ENCODE results near the gene GLA. TPM values are rescaled to one million over a fixed set of nuclear protein-coding genes. Genes with fewer than 3 reads are reported as not detected.

The GLA gene
- total and polyA plus RNA-seq, 2 donors (not counting 1 experiment from before 2014, with no cell fraction given) = 22.1 to 42.7 TPM

DNA sequence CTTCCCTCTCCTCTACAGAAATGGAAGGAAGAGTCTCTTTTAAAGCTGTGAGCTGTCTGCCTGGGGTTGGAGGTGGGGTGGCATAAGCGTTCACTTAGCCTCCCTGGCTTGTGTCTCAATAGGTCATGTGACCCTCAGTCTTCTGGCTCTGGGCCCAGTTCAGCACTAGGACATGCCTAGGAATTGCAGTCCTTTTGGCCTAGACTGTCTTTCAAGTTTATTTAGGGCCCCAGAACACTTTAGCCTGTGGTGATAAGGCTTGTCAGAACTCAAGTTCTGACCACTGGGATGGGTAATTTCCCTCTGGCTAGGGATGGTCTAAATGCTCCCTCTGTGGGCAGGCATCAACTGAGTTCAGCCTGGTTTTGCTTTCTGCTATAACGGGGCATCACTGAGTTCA is 43.2 kb upstream of the GLA start:
- POLR2A ChIA-PET = no interaction called here

DNA sequence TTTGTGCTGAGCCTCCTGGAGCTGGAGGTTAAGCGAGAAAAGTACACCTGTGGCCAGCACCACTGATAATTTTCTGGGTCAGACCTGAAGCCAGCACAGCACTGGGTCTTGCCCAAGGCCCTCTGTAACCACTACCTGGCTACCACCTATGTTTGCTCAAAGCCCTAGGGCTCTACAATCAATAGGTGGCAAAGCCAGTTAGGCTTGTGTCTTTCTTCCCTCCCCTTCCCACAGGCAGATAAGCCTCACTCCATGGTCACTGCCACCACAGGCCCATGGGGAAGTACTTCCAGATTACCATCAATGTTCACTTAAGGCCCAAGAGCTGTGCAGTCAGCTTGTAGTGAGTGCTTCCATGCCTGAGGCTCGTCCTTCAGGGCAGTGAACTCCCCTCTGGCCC is 42.4 kb upstream of the GLA start:
- no peaks in the 10 kb centered on the region for H3K79me2 ChIP-seq (ENCODE audit: control insufficient read depth, insufficient read depth, low read length)
- H3K4me1 Mint-ChIP-seq = peaks cover 6% of the 10 kb centered on the region
- no peak overlapping the region for H3K27ac ChIP-seq (ENCODE audit: low read length in 2 of 2)
- H4K20me1 ChIP-seq (ENCODE audit: control insufficient read depth, insufficient read depth, low read length, poor library complexity, severe bottlenecking) = no peaks in the 10 kb centered on the region
- ATAC-seq (ENCODE audit: low read depth) (no peak), DNase-seq (no peak)
- no peak overlapping the region for H3K4me3 ChIP-seq (ENCODE audit: control extremely low read depth in 1 of 5, extremely low read depth in 1 of 5, insufficient read depth in 1 of 5, low read depth in 2 of 5, low read length in 4 of 5)
- H3K4me2 ChIP-seq (replicated peaks; ENCODE audit: low read depth, low read length, poor library complexity, severe bottlenecking) = no peak overlapping the region
- no CpG with 5 or more reads among the region's 2 CpGs for WGBS (ENCODE audit: insufficient coverage)
- H3K9me3 Mint-ChIP-seq (ENCODE audit: insufficient read depth) = peaks cover 5% of the 10 kb centered on the region
- no peaks in the 10 kb centered on the region for H3K9me3 ChIP-seq (ENCODE audit: control extremely low read depth in 1 of 3, control insufficient read depth in 2 of 3, insufficient read depth in 1 of 3, low read length in 2 of 3)
- H3K27me3 ChIP-seq (replicated peaks in 1 of 4; ENCODE audit: control extremely low read depth in 1 of 4, control insufficient read depth in 3 of 4, insufficient read depth in 4 of 4, low read length in 3 of 4) = no peaks in the 10 kb centered on the region
- ChIA-PET CTCF (no interaction called here), POLR2A (no interaction called here)
- intact Hi-C loops (cut with micrococcal nuclease) = no loop called here
- no peak overlapping the region for H3K4me3 Mint-ChIP-seq
- H3K4me1 ChIP-seq (ENCODE audit: control insufficient read depth in 2 of 2, insufficient read depth in 2 of 2, low read length in 2 of 2) = no peaks in the 10 kb centered on the region
- H3K27ac Mint-ChIP-seq = no peak overlapping the region
- no peak for TF ChIP-seq EZH2 (IDR thresholded peaks at IDR 0.05; ENCODE audit: borderline replicate concordance, insufficient read depth, low read depth, low read length, poor library complexity, severe bottlenecking)
- TF ChIP-seq CTCF (IDR thresholded peaks at IDR 0.05) = no peak
- no peaks in the 10 kb centered on the region for H3K27me3 Mint-ChIP-seq
- H2AFZ ChIP-seq (ENCODE audit: insufficient read depth, low read depth, low read length, poor library complexity, severe bottlenecking) = no peak overlapping the region
- H3K36me3 ChIP-seq (replicated peaks in 1 of 2; ENCODE audit: control extremely low read depth in 1 of 2, control insufficient read depth in 1 of 2, extremely low read depth in 1 of 2, insufficient read depth in 2 of 2, low read length in 1 of 2) = no peaks in the 10 kb centered on the region
- H3K9ac ChIP-seq (ENCODE audit: low read length) = no peak overlapping the region

More for the DNA sequence above, 43.2 kb upstream of the GLA start:
- H3K27me3 Mint-ChIP-seq = no peaks in the 10 kb centered on the region
- no peak overlapping the region for H3K4me3 ChIP-seq (ENCODE audit: control extremely low read depth in 1 of 5, extremely low read depth in 1 of 5, insufficient read depth in 1 of 5, low read depth in 2 of 5, low read length in 4 of 5)
- no peak overlapping the region for H3K27ac Mint-ChIP-seq
- no peak for TF ChIP-seq EZH2 (IDR thresholded peaks at IDR 0.05; ENCODE audit: borderline replicate concordance, insufficient read depth, low read depth, low read length, poor library complexity, severe bottlenecking)
- no peak for TF ChIP-seq CTCF (IDR thresholded peaks at IDR 0.05)
- no peaks in the 10 kb centered on the region for H4K20me1 ChIP-seq (ENCODE audit: control insufficient read depth, insufficient read depth, low read length, poor library complexity, severe bottlenecking)
- H3K36me3 ChIP-seq (replicated peaks in 1 of 2; ENCODE audit: control extremely low read depth in 1 of 2, control insufficient read depth in 1 of 2, extremely low read depth in 1 of 2, insufficient read depth in 2 of 2, low read length in 1 of 2) = no peaks in the 10 kb centered on the region
- H3K9me3 Mint-ChIP-seq (ENCODE audit: insufficient read depth) = peaks cover 5% of the 10 kb centered on the region
- intact Hi-C loops (cut with micrococcal nuclease) = no loop called here
- no peaks in the 10 kb centered on the region for H3K27me3 ChIP-seq (replicated peaks in 1 of 4; ENCODE audit: control extremely low read depth in 1 of 4, control insufficient read depth in 3 of 4, insufficient read depth in 4 of 4, low read length in 3 of 4)
- ATAC-seq (ENCODE audit: low read depth) (no peak), DNase-seq (no peak)
- 88% methylated on average over 1 of the region's 2 CpGs for WGBS (ENCODE audit: insufficient coverage)
- no peak overlapping the region for H3K4me3 Mint-ChIP-seq
- no peak overlapping the region for H3K4me2 ChIP-seq (replicated peaks; ENCODE audit: low read depth, low read length, poor library complexity, severe bottlenecking)
- H3K4me1 Mint-ChIP-seq = peaks cover 3% of the 10 kb centered on the region
- H3K27ac ChIP-seq (ENCODE audit: low read length in 2 of 2) = no peak overlapping the region
- no peaks in the 10 kb centered on the region for H3K4me1 ChIP-seq (ENCODE audit: control insufficient read depth in 2 of 2, insufficient read depth in 2 of 2, low read length in 2 of 2)
- H3K9ac ChIP-seq (ENCODE audit: low read length) = no peak overlapping the region
- H3K79me2 ChIP-seq (ENCODE audit: control insufficient read depth, insufficient read depth, low read length) = no peaks in the 10 kb centered on the region
- CTCF ChIA-PET = no interaction called here
- no peaks in the 10 kb centered on the region for H3K9me3 ChIP-seq (ENCODE audit: control extremely low read depth in 1 of 3, control insufficient read depth in 2 of 3, insufficient read depth in 1 of 3, low read length in 2 of 3)
- no peak overlapping the region for H2AFZ ChIP-seq (ENCODE audit: insufficient read depth, low read depth, low read length, poor library complexity, severe bottlenecking)
